Measurements from ENCODE around the gene LMCD1.
"Not testable (repeated sequence)": the region's sequence is repeated elsewhere in the genome, so short reads cannot be mapped to it uniquely, and the experiment has no call there.

GRCh38 chr3:8580434-8580833 is 78.8 kb downstream of the LMCD1 start:
- TF ChIP-seq EZH2 (IDR thresholded peaks at IDR 0.05; ENCODE audit: borderline replicate concordance, low read depth, low read length, severe bottlenecking); CTCF (IDR thresholded peaks at IDR 0.05; ENCODE audit: borderline replicate concordance, extremely low read depth, low read length, poor library complexity, severe bottlenecking): not testable (repeated sequence)
